HTERT RPE-1 (cell line): ENCODE measurements around the gene ALK.
"Not testable (repeated sequence)": the region's sequence is repeated elsewhere in the genome, so short reads cannot be mapped to it uniquely, and the experiment has no call there.

Experiments used
- in situ Hi-C: fragments of 300-500 bp; cut with MboI; formaldehyde crosslinking; loops from 4 replicates; pipeline ENCODE4 v1.14.3; 2020; ENCODE audit warnings: low sequenced_read_pairs

ALK gene

DNA sequence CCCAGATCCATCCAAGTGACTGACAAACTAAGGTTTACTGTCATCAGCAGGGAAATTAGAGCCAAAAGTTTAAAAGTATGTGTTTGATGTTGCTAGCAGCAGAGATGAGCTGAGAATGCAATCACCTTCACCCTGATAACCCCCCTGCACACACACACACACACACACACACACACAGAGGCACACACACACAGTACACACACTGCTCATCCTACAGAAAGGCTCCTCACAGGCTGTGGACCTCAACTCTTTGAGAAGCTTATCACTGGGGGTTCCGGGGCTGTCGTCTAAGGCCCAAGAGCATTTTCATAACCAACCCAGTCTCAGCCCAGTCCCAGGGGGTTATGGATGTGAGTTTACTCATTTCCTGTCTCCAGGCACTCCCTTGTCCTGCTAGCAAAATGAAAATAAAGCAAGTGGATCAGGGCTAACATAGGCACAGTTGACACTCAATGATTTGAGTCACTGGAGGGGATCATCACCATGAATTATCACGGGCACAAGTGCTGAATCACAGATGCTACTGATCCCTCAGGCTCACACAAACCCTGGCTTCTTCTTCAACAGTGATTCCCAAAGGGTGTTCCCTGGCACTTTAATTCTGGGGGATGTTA, 76.6 kb downstream of the ALK start:
- in situ Hi-C loops: no loop called here

DNA sequence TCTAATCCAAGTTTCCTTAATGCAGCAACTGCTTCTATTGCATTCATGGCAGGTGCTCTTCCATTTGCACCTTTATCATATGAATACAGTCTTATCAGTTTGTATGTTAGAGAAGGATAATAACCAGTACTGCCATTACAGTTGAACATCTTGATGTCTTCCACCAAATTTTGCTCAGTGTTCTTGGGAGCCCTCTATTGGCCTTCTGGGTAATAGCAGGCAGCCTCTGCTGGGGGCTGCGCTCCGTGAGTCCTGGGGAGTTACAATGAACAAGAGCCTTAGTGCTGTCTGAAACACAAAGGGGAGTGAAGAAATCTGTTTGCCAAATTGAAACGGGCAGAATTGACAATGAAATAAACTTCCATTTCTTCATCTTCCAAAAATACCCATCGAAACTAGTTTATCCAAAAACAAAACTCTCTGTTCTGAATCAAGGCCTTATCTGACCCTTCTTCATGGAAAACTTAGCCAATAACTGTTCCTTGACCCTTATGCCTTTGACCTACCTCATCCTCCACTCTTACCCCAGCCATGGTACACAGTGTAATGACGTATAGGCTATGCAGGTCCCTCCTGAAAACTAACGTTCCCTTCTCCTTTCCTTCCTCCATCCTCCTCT, 79.9 kb downstream of the ALK start:
- in situ Hi-C loops: no loop called here

DNA sequence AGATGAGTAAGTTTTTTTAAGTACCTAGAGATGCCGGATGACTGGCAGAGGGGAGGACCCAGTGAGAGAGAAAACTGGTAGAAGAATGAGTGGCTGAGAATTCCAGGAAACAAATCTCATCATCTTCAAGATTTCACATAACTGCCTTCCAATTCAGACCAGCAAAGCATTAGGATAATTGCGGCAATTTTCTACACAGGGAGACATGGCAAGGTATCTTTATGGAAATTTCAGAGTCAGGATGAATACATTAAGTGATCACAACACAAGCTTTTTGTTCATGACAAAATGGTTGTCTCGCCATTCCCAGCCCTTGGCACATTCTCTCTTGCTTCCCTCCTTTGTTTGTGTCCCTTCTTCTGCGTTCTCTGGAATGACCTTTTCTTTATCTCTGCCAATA, 82.1 kb downstream of the ALK start:
- in situ Hi-C loops: no loop called here

DNA sequence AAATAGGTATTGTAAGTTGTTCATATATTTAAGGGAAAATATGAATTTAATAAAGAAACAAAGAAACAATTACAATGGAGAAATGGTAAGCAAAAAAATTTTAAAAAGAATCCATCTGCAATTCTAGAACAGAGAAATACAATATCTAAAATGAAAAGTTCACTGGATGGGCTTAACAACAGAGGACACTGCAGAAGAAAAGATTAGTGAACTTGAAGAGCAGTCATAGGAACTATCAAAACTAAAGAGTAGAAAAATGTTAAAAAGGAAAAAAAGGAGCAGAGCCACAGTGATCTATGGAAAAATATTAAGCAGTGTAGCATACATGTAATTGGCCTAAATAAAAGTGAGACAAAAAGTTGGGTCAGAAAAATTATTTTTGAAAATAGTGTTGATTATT, 83.5 kb downstream of the ALK start:
- in situ Hi-C loops: no loop called here

DNA sequence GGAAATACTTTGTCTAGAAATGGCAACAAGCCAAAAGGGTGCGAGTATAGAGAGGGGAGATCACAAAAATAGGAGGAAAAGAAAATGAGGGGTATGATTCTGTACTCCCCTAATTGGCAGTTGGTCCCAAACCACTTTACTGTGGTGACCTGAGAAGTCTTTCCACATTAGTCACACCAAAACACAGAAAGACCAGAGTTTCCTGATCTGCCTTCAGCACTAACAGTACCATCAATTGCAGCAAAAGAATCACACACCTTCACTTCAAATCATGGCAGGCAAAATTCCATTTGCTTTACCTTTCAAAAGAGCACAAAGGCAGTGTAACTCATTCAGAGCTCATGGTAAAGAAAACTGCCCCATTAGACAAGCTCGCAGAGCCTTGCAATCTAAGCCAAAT, 86.8 kb downstream of the ALK start:
- in situ Hi-C loops: no loop called here

DNA sequence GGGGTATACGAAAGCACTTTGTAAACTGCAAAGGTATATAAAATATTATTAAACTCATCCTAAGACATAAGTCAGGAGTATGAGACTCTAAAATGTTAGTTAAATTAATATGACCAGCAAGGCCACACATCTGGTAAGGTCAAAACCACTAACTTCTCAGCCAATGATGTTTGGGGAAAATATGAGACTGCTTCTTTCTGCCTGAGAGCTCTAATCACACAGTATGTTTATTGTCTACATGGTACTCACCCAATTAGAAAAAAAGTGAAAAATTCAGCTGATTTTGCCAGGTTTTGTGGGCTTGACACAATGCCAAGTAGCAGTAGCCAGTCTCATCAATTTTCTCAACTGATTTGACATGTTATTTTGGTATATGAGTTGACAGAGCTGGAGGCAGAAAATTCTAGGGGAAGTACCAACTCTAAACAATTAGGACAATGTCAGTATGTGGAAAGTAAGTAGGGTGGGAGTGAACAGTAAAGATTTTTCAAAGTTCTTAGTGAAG, 87.3 kb downstream of the ALK start:
- in situ Hi-C loops: no loop called here

DNA sequence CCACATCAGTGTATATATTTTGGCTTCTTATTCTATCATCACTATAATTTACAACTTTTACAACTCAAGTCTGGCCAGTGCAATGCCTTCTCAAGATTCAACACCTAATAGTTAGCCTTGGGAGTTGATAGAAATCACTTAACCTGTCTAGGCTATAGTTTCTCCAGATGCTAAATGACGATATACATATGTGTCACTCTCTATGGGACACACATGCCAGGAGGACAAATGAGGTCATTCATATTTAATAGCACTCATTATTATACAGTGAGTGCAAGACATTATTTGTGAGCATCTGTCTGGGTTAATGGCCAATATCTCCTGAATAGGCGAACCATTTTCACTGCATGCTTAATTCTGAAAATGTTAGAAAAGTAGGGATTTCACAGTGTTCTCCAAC, 89.8 kb downstream of the ALK start:
- in situ Hi-C loops: no loop called here

DNA sequence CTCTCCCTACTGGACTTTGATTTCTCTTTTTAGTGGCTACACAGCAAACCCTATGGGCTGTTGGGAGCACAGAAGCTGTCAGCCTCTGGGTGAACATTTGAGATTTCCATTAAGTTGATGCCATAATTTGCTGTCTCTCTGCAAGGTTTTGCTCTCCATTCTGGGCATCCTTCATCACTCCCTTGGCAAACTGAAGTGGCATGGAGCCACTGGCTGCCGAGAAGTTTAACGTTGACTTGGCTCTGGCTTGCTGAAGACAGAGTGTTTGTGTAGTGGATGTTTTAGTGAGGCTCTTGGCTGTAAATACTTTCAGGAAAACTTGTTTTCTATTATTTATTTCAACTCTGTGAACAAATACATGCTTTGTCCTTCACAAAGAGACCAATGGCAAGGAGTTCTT, 91.5 kb downstream of the ALK start:
- in situ Hi-C loops: no loop called here

DNA sequence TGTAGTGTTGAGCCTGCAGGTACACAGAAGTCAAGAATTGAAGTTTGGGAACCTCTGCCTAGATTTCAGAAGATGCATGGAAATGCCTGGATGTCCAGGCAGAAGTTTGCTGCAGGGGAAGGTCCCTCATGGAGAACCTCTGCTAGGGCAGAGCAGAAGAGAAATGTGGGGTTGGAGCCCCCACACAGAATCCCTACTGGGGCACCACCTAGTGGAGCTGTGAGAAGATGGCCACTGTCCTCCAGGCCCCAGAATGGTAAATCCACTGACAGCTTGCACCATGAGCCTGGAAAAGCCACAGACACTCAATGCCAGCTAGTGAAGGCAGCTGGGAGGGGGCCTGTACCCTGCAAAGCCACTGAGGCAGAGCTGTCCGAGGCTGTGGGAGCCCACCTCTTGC, 97.2 kb downstream of the ALK start:
- in situ Hi-C loops: not testable (repeated sequence)

DNA sequence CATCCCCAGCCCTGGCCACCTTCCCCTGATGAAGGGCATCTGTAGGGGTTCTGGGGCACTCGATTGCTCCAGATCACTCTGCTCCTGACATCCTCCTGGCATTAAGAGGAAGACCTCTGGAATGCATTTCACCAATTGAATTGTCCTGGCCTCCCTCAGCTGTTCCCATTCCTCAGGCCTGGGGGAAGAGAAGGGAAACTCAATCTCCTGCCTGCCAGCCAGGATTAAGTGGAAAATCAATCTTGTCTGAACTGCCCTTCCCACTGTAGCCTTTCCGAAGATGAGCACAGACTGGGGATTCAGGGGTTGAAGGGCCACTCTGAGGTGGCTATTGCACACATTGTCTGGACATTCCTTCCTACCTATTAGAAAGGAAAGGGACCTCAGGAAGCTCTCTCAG, 99.8 kb downstream of the ALK start:
- in situ Hi-C loops: no loop called here

DNA sequence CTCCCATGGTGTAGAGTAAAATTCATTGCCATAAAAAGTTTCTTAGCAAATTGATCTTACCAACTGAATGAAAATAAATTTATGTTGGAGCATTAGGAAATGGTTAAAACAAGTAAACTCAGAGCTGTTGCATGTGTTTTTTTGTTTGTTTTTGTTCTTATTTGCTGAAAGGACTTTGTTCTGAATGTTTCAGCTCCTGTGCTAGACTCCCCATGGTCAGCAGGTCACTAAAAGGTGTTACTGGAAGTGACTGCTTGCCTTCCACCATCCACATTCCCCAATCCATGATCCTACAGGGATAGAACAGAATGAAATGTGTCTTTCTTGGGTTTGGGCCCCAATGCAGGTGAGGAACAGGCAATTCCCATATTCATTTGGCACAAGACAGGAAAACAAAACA, 101.8 kb downstream of the ALK start:
- in situ Hi-C loops: no loop called here

DNA sequence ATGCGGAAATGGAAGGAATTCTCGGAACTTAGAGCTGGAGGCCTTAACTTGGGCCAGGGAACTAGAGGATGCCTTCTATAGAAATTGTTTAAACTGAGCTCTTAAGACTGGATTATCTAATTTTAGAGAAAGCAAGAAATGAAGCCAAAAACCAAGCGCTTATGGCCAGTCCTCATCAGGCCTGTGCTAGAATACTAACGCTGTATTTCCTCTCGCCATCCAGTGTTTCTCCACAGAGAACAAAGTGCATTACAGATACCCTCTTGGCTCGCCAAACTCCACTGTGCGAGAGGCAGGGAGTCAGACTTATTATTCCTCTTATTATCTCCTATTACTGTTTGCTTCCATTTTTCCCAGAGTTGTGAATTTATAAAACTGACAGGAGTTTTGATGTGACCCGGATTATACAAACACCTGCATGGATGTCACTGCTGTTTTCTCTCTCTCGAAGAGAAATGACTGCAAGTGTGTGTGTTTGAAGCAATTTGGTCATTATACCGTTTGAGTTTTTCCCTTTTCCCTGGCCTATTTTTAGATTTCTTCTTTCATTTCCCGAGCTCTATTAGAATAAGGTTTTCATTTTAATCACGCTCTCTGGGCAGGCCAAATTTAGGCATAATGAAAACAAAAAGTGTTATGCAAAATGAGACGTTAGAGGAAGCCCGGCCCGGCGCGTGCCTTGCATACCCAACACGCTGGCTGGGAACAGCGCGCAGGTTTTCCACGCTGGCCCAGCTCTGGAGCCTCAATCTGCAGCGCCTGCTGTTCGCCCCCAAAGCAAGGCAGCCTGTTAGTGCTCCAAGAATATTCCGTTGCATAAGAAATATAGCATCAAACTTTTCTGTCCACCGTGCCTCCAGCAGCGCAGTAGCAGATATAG, 103.3 kb downstream of the ALK start:
- in situ Hi-C loops: no loop called here

DNA sequence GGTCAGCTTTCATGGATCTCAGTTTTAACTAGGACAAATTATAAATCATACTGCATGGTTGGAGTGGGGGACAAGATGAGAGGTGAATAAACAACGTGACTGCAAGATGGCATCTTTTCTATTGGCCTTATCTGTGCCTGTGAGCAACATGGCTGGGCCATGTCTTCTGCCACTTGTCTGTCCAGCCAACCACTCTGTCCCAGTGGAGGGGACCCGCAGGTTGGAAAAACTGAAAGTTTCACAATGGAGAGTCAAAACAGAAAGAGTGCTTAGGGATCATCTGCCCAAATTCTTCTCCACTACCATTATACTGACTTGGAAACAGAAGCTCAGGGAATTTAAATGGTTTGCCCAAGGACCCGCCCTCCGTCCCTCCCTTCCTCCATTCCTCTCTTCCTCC, 104.1 kb downstream of the ALK start:
- in situ Hi-C loops: no loop called here

DNA sequence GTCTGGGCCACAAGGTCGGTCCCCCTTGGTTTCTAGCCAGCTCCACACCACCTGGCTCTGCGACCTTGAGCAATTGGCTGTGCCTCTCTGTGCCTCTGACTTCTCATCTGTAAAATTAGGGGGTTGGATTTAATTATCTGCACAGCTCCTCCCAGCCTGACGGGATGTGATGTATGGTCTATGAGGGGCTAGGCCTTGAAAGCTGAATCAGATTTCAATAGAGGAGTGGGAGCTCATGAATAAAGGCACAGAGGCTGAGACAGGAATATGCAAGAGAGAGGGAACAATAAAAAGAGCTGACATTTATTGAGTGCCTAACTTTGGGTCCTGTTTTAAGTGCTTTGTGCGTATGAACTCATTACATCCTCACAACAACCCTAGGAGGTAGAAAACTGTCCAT, 104.7 kb downstream of the ALK start:
- in situ Hi-C loops: no loop called here

DNA sequence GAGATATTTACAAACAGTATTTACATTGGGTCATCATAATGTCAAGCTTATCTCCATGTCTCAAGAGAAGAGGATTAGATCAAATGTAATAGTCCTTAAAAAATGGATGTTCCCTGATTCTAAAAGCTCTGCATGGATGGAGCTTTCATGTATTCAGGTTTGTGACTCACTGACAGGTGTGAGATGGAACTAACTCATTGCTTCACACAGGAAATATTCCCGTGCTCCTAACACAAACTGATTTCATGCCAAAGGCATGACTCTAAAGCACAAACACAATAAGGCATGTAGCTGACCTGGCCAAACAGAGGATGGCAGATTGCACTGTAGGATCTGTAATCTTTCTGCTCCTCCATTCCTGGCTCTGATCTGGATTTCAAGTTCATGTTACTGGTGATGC, 110.0 kb downstream of the ALK start:
- in situ Hi-C loops: no loop called here

DNA sequence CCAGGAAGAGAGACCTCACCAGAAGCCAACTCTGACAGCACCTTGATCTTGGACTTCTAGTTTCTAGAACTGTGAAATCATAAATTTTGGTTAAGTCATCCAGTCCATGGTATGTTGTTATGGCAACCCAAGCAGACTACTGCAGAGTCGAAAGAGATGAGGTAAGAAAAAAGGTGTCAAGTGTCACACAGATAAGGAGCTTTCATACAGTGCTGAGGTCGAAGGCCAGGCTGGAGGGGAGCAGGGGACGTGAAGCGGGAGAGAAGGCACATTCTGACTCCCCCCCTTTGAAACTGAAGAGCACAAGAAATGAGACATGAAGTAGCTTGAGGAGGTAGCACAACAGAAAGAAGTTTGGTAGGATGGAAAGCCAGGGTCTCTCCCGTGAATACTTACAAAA, 110.4 kb downstream of the ALK start:
- in situ Hi-C loops: no loop called here

DNA sequence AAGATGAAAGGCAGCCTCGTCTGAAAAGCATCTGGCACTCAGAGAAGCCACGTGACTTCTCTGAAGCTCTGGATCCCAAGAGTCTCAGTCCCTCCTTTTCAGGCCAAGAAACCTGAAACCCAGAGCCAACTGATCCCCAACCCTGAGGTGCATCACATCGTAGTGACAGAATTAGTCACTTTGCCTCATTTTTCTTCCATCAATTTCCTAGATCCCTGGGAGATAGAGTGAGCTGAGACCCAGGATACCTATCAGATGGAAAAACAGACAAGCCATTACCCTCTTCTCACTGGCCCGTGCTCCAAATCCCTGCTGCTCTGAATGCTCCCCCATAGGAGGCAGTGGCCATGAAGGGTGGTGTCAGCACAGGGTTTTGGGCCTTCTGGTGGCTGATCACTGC, 113.1 kb downstream of the ALK start:
- in situ Hi-C loops: no loop called here

DNA sequence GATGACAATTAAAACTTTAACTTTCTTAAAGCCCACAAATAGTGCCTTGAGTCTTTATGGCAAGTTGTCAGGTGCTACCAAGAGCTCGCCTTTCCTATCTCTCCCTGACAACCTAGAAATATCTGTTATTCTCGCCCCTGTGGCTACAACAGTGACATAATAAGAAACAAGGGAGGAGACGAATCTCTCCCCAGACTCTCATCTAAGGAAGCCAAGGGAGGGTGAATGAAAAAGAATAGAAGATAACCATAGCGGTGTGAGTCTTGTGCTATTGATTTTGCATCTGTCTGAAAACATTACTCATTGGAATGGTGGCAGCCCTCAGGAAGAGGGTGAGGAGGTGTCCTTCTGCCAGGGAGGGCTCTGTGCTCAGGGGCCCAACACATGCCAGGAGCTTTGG, 114.3 kb downstream of the ALK start:
- in situ Hi-C loops: no loop called here

DNA sequence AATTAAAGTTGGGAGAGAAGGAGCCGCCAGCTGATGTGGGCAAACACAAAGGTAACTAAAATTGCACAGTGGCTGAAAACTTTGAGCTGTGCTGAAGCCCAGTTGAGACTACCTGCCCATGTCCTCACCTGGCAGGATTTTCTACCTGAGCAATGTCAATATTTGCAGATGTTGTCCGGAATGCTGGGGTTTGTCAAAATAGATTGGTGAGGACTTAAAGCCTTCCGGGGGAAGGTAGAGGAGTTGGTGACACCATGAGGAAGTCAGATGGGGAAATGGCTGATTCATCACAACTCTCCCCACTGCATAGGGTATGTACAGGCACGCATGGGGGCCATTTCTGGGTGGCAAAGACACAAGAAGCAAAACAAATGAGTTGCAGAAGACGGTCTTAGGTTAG, 114.9 kb downstream of the ALK start:
- in situ Hi-C loops: no loop called here

DNA sequence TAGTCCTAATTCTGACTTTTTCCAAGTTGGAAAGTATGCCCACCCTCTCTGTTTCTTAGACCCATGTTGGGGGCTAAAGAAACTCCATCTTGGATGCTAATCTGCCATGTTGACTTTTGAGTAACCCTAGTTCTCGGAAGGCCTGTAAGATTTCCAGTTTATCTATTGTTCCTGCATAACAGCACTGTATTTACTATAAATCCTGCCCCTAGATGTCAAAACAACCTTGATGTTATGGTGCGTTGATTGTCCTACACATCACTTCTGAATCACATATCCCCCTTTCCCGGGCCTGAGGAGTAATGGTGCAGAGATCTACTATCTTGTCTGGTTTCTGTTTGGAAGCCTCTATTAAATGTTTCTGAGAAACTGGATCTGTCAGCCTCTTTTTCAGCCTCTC, 116.7 kb downstream of the ALK start:
- in situ Hi-C loops: no loop called here

DNA sequence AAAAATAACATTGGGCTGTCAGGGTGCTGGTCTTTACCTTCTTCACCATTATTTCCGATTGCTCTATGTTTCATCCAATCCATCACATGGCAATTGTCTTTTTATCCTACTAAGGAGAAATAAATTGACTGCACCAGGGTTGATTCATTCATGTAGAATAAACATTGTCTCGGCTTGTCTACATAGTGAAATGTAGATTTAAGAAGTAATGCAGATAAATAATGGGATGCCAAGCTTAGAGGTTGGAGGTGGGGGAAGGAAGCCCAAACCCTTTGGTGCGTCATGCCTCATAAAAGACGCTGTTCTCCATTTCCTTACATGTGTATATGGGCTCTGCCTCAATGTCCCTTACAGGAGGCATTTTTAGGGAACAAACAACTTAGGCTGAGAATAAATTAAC, 117.8 kb downstream of the ALK start:
- in situ Hi-C loops: no loop called here

DNA sequence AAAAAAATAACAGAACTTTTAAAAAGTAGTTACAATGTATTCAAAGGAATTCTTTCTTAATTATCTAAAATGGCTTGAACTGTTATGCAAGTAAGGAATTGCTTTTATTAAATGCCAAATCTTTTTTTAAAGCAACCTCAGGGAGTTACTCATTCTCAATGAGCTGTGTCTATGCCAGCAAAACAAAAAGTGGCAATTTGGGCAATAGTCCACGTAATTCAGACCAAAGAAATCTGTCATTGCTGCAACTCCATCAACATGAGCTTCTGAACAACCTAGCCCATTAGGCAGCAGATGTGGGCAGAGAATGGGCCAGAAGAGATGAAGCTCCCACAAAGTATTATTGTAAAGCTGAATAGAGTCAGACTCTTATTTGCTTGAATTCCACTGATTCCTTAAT, 118.4 kb downstream of the ALK start:
- in situ Hi-C loops: no loop called here
